ENCODE measurements around the gene C1orf146. TPM values are rescaled to one million over a fixed set of nuclear protein-coding genes. Genes with fewer than 3 reads are reported as not detected.
"Not testable (repeated sequence)": the region's sequence is repeated elsewhere in the genome, so short reads cannot be mapped to it uniquely, and the experiment has no call there.

The C1orf146 gene
- total and polyA plus RNA-seq, 7 donors: not detected

GRCh38 chr1:92277105-92277723 lies 59.5 kb downstream of the C1orf146 start:
- TF ChIP-seq POLR2AphosphoS5 (IDR thresholded peaks at IDR 0.05) (no peak), EP300 (IDR thresholded peaks at IDR 0.05) (no peak), CTCF (IDR thresholded peaks at IDR 0.05) (no peak), POLR2A (IDR thresholded peaks at IDR 0.05) (no peak)
- H3K36me3 ChIP-seq: peaks cover 0 to 55% (median 7%) of the 10 kb centered on the region in 4 donors
- WGBS, 2 donors: 93 to 96% methylated on average over 4 of the region's 4 CpGs

DNA sequence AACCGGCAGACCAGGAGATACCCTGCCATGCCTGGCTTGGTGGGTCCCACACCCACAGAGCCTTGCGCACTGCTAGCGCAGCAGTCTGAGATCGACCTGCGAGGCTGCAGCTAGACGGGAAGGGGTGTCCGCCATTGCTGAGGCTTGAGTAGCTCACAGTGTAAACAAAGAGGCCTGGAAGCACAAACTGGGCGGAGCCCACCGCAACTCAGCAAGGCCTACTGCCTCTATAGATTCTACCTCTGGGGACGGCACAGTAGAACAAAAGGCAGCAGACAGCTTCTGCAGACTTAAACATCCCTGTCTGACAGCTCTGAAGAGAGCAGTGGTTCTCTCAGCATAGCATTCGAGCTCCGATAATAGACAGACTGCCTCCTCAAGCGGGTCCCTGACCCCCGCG lies 62.1 kb downstream of the C1orf146 start:
- H3K36me3 ChIP-seq: peaks cover 0 to 36% (median 7%) of the 10 kb centered on the region in 4 donors
- H3K27ac ChIP-seq; H3K4me1 ChIP-seq; DNase-seq; H3K4me3 ChIP-seq; intact Hi-C loops (cut with DNase I); H3K27me3 ChIP-seq; H3K9me3 ChIP-seq: not testable (repeated sequence)
- WGBS, 2 donors: 96 to 97% methylated on average over 15 of the region's 15 CpGs

More at GRCh38 chr1:92277105-92277723, 59.5 kb downstream of the C1orf146 start:
- Histone ChIP-seq H3K9me3 (no peaks in the 10 kb centered on the region), H3K27ac (no peak overlapping the region), H3K4me3 (no peak overlapping the region), H3K4me1 (no peaks in the 10 kb centered on the region), H3K27me3 (no peaks in the 10 kb centered on the region)
- DNase-seq: no peak
- intact Hi-C loops (cut with DNase I): no loop called here

GRCh38 chr1:92281411-92281810 lies 63.7 kb downstream of the C1orf146 start:
- DNase-seq; H3K4me1 ChIP-seq; H3K27ac ChIP-seq; H3K9me3 ChIP-seq; intact Hi-C loops (cut with DNase I); H3K4me3 ChIP-seq; H3K27me3 ChIP-seq: not testable (repeated sequence)
- WGBS, 2 donors: 95 to 96% methylated on average over 2 of the region's 2 CpGs
- H3K36me3 ChIP-seq: peaks cover 0 to 30% (median 4%) of the 10 kb centered on the region in 4 donors

GRCh38 chr1:92291372-92291999 lies 73.8 kb downstream of the C1orf146 start:
- Histone ChIP-seq H3K36me3 (peaks cover 0 to 27% (median 2%) of the 10 kb centered on the region in 4 donors), H3K4me3 (no peak overlapping the region), H3K9me3 (no peaks in the 10 kb centered on the region), H3K27ac (no peak overlapping the region), H3K4me1 (peaks cover 0 to 5% (median 0%) of the 10 kb centered on the region in 4 donors), H3K27me3 (no peaks in the 10 kb centered on the region)
- no peak for TF ChIP-seq EP300 (IDR thresholded peaks at IDR 0.05)
- TF ChIP-seq CTCF (IDR thresholded peaks at IDR 0.05): peak in 3 of 4 experiments; percentile 23 to 49 (median 32)
- no peak for TF ChIP-seq POLR2AphosphoS5 (IDR thresholded peaks at IDR 0.05)
- WGBS, 2 donors: 9 to 35% methylated on average over 3 of the region's 3 CpGs
- intact Hi-C loops (cut with DNase I): no loop called here
- DNase-seq: no peak

Other genes with a start within 250 kb of the C1orf146 start
- gene EPHX4, start 187.9 kb upstream of the C1orf146 start, total RNA-seq: 1 to 10 TPM in 2 of 4 donors, under 1 TPM in 2; 0.55 to 1.9 (median 0.86) TPM
- 1 to 10 TPM in 1 of 3 donors, under 1 TPM in 1, not detected in 1; 0.38 to 1.2 TPM for gene EPHX4, start 187.9 kb upstream of the C1orf146 start, polyA plus RNA-seq
- not detected for gene SETSIP, start 142.5 kb upstream of the C1orf146 start, total RNA-seq
- under 1 TPM in 1 of 3 donors, not detected in 2; 0.10 TPM for gene SETSIP, start 142.5 kb upstream of the C1orf146 start, polyA plus RNA-seq
- 1 to 10 TPM; 4.9 to 8.3 (median 7.9) TPM for gene BTBD8, start 137.6 kb upstream of the C1orf146 start, total RNA-seq
- 1 to 10 TPM in 2 of 3 donors, under 1 TPM in 1; 0.99 to 1.4 (median 1.2) TPM for gene BTBD8, start 137.6 kb upstream of the C1orf146 start, polyA plus RNA-seq
- gene GLMN, start 81.1 kb downstream of the C1orf146 start, total RNA-seq: 10 to 100 TPM in 2 of 4 donors, 1 to 10 TPM in 2; 7.2 to 17.6 (median 9.8) TPM
- 1 to 10 TPM; 2.8 to 7.8 (median 5.2) TPM for gene GLMN, start 81.1 kb downstream of the C1orf146 start, polyA plus RNA-seq
- gene RPAP2, start 81.1 kb downstream of the C1orf146 start, total RNA-seq: 10 to 100 TPM; 11.1 to 21.2 (median 15.3) TPM
- gene RPAP2, start 81.1 kb downstream of the C1orf146 start, polyA plus RNA-seq: 1 to 10 TPM; 3.5 to 6.2 (median 5.4) TPM

Data from sigmoid colon (tissue), 7 donors.